Spleen (tissue), 11 donors: Measurements from ENCODE around the gene PRDX6. TPM values are rescaled to one million over a fixed set of nuclear protein-coding genes. Genes with fewer than 3 reads are reported as not detected.
"Not testable (repeated sequence)": the region's sequence is repeated elsewhere in the genome, so short reads cannot be mapped to it uniquely, and the experiment has no call there.

ENCODE experiments used
- DNase-seq: peaks from one replicate; pipeline ENCODE4 v3.0.0-alpha.2; 2020
- H3K27ac ChIP-seq, 8 donors: fragments of 200-600 bp; sonication (generic) in 7 of 8; 1 replicate in 4 of 8; 2 replicates in 4 of 8; pipeline versions ENCODE4 v1.5.0 to v1.8.0; 2016 to 2021; ENCODE audit warnings: inconsistent platforms in 4 of 8, mild to moderate bottlenecking in 4 of 8, moderate library complexity in 1 of 8
- H3K27me3 ChIP-seq, 7 donors: fragments of 200-600 bp; sonication (generic) in 6 of 7; replicated peaks in 1 of 7; 1 replicate in 4 of 7; 2 replicates in 3 of 7; pipeline versions ENCODE4 v1.5.0 to v1.8.0; 2016 to 2021; ENCODE audit warnings: inconsistent platforms in 3 of 7, mild to moderate bottlenecking in 1 of 7
- H3K36me3 ChIP-seq, 6 donors: fragments of 200-600 bp; sonication (generic) in 5 of 6; 1 replicate in 4 of 6; 2 replicates in 2 of 6; pipeline versions ENCODE4 v1.5.0 to v1.8.0; 2016 to 2021; ENCODE audit warnings: inconsistent platforms in 2 of 6
- H3K4me1 ChIP-seq, 6 donors: fragments of 200-600 bp; sonication (generic) in 5 of 6; 1 replicate in 3 of 6; 2 replicates in 3 of 6; pipeline versions ENCODE4 v1.5.0 to v1.8.0; 2016 to 2021; ENCODE audit warnings: inconsistent platforms in 3 of 6
- H3K4me3 ChIP-seq, 8 donors: fragments of 200-600 bp; sonication (generic) in 7 of 8; 1 replicate in 4 of 8; 2 replicates in 4 of 8; pipeline versions ENCODE4 v1.5.0 to v1.8.0; 2016 to 2021; ENCODE audit warnings: inconsistent platforms in 4 of 8, mild to moderate bottlenecking in 4 of 8, moderate library complexity in 2 of 8
- H3K9me3 ChIP-seq, 8 donors: fragments of 200-600 bp; sonication (generic) in 7 of 8; 1 replicate in 4 of 8; 2 replicates in 4 of 8; pipeline versions ENCODE4 v1.5.0 to v1.8.0; 2016 to 2021; ENCODE audit warnings: inconsistent platforms in 4 of 8
- CTCF ChIP-seq, 11 experiments: fragments of 200-600 bp in 7 of 11; fragments of 450-650 bp in 4 of 11; sonication (generic) in 4 of 11; IDR thresholded peaks in 8 of 11; conservative IDR thresholded peaks in 3 of 11; 1 replicate in 7 of 11; 2 replicates in 4 of 11; pipeline versions ENCODE4 v1.4.0 to v1.8.0; 2016 to 2021; ENCODE audit warnings: antibody characterized with exemption in 11 of 11, inconsistent platforms in 4 of 11, mild to moderate bottlenecking in 1 of 11
- POLR2A ChIP-seq, 3 donors: fragments of 450-650 bp; IDR thresholded peaks; one replicate each; pipeline ENCODE4 v1.5.1; 2017; ENCODE audit warnings: antibody characterized with exemption in 3 of 3, mild to moderate bottlenecking in 1 of 3
- POLR2AphosphoS5 ChIP-seq, 3 donors: sonication (generic); formaldehyde crosslinking; IDR thresholded peaks; one replicate each; pipeline ENCODE4 v1.5.1; 2017; ENCODE audit warnings: antibody characterized with exemption in 3 of 3
- WGBS, 5 donors: extraction: QIAGEN DNeasy Blood & Tissue Kit in 3 of 5; methylation state at CpG; one replicate each; pipeline versions ENCODE4 v1.1.5 to v1.1.7; 2013 to 2018; 5-methylcytosine and 5-hydroxymethylcytosine counted together
- intact Hi-C: fragments of 100-400 bp; cut with DNase I; formaldehyde crosslinking; loops from one replicate; pipeline ENCODE4 v1.15.0; 2023; ENCODE audit warnings: low total_unique reads
- polyA plus RNA-seq, 3 donors: library from polyadenylated mRNA; stranded (reverse); fragments of 200-250 nt; gene quantifications; one replicate each; pipeline ENCODE4 v1.2.1, GENCODE V29; 2013
- total RNA-seq, 7 donors: library from RNA; depleted of rRNA in 3 of 7; stranded (reverse); fragments of >200 nt in 3 of 7; fragmentation: NEBNext Ultra II Directional in 4 of 7; extraction: Animal tissue kit (Norgen Biotek cat#: 25700) in 4 of 7; gene quantifications; one replicate each; pipeline versions ENCODE4 v1.1.0 to v1.2.1, GENCODE V29; 2016 to 2021
- donor health status: healthy with polysubstance abuse.
- donor health status: DM: no; HTN: no; CAD: no; lungs with moderate emphysema.
- donor health status: DM: no; HTN: no; CAD: no.
- donor health status: Bipolar disorder and iron deficiency.
- donor health status: healthy.
- donor health status: DM: no; HTN: no; CAD: no.
- donor health status: DM: yes; HTN: yes; CAD: no.

PRDX6 gene
- total and polyA plus RNA-seq, 10 donors, result 122 to 240 (median 146) TPM

- WGBS, 5 donors, result 74 to 88% (median 85%) methylated on average over 3 of the region's 3 CpGs
- DNase-seq, result no peak
- Histone ChIP-seq H3K9me3 (no peaks in the 10 kb centered on the region), H3K27ac (no peak overlapping the region), H3K4me3 (no peak overlapping the region), H3K4me1 (no peaks in the 10 kb centered on the region), H3K36me3 (no peaks in the 10 kb centered on the region), H3K27me3 (no peaks in the 10 kb centered on the region)
- intact Hi-C loops, result no loop called here
- TF ChIP-seq POLR2AphosphoS5 (IDR thresholded peaks at IDR 0.05) (no peak), POLR2A (IDR thresholded peaks at IDR 0.05) (no peak), CTCF (IDR thresholded peaks at IDR 0.05 in 8 of 11, conservative IDR thresholded peaks at IDR 0.05 in 3 of 11) (no peak)
These were observed 30.2 kb downstream of the PRDX6 start for GRCh38 chr1:173507205-173507846.

GRCh38 chr1:173507847-173508209 is 30.7 kb downstream of the PRDX6 start:
- no peak for DNase-seq
- H3K27me3 ChIP-seq, result no peaks in the 10 kb centered on the region
- H3K4me1 ChIP-seq, result no peaks in the 10 kb centered on the region
- no peaks in the 10 kb centered on the region for H3K9me3 ChIP-seq
- intact Hi-C loops, result no loop called here
- TF ChIP-seq POLR2AphosphoS5 (IDR thresholded peaks at IDR 0.05) (no peak), POLR2A (IDR thresholded peaks at IDR 0.05) (no peak), CTCF (IDR thresholded peaks at IDR 0.05 in 8 of 11, conservative IDR thresholded peaks at IDR 0.05 in 3 of 11) (no peak)
- no peaks in the 10 kb centered on the region for H3K36me3 ChIP-seq
- no peak overlapping the region for H3K4me3 ChIP-seq
- 81 to 96% (median 88%) methylated on average over 3 of the region's 3 CpGs for WGBS, 5 donors
- no peak overlapping the region for H3K27ac ChIP-seq

- TF ChIP-seq CTCF (IDR thresholded peaks at IDR 0.05 in 8 of 11, conservative IDR thresholded peaks at IDR 0.05 in 3 of 11), result no peak
- TF ChIP-seq POLR2AphosphoS5 (IDR thresholded peaks at IDR 0.05), result no peak
- TF ChIP-seq POLR2A (IDR thresholded peaks at IDR 0.05), result no peak
- no peaks in the 10 kb centered on the region for H3K27me3 ChIP-seq
- no peak for DNase-seq
- H3K4me3 ChIP-seq, result no peak overlapping the region
- H3K27ac ChIP-seq, result no peak overlapping the region
- peaks cover 0 to 4% (median 2%) of the 10 kb centered on the region in 8 donors for H3K9me3 ChIP-seq
- 90 to 95% (median 94%) methylated on average over 2 of the region's 2 CpGs for WGBS, 5 donors
- intact Hi-C loops, result no loop called here
- no peaks in the 10 kb centered on the region for H3K4me1 ChIP-seq
- H3K36me3 ChIP-seq, result no peaks in the 10 kb centered on the region
These were observed 31.4 kb downstream of the PRDX6 start for GRCh38 chr1:173508541-173508940.

- Histone ChIP-seq H3K4me1 (no peaks in the 10 kb centered on the region), H3K27ac (no peak overlapping the region), H3K36me3 (no peaks in the 10 kb centered on the region), H3K27me3 (no peaks in the 10 kb centered on the region), H3K4me3 (no peak overlapping the region), H3K9me3 (peaks cover 0 to 13% (median 7%) of the 10 kb centered on the region in 8 donors)
- intact Hi-C loops, result no loop called here
- no peak for TF ChIP-seq POLR2A (IDR thresholded peaks at IDR 0.05)
- no peak for TF ChIP-seq CTCF (IDR thresholded peaks at IDR 0.05 in 8 of 11, conservative IDR thresholded peaks at IDR 0.05 in 3 of 11)
- TF ChIP-seq POLR2AphosphoS5 (IDR thresholded peaks at IDR 0.05), result no peak
- DNase-seq, result no peak
- WGBS, 5 donors, result 60 to 90% (median 72%) methylated on average over 1 of the region's 1 CpG
These were observed 32.7 kb downstream of the PRDX6 start for GRCh38 chr1:173509797-173510196.

GRCh38 chr1:173514503-173514902 is 37.4 kb downstream of the PRDX6 start:
- H3K27me3 ChIP-seq, DNase-seq, H3K27ac ChIP-seq, H3K4me3 ChIP-seq, intact Hi-C loops, H3K36me3 ChIP-seq: not testable (repeated sequence)
- peaks cover 0 to 13% (median 3%) of the 10 kb centered on the region in 6 donors for H3K4me1 ChIP-seq
- WGBS, 5 donors, result 91 to 98% (median 98%) methylated on average over 1 of the region's 1 CpG
- H3K9me3 ChIP-seq, result peaks cover 0 to 13% (median 7%) of the 10 kb centered on the region in 8 donors
